IPS-15b (cell line): ENCODE results near the gene BABAM2.

ENCODE experiments used
- H3K27me3 ChIP-seq: one replicate; pipeline ENCODE4 v1.6.1; 2013; ENCODE audit warnings: low read length; ENCODE audit not compliant: control insufficient read depth, insufficient read depth
- H3K36me3 ChIP-seq: one replicate; pipeline ENCODE4 v1.6.1; 2013; ENCODE audit warnings: low read length; ENCODE audit not compliant: control insufficient read depth, insufficient read depth
- H3K4me1 ChIP-seq: one replicate; pipeline ENCODE4 v1.6.1; 2013; ENCODE audit warnings: mild to moderate bottlenecking, low read length; ENCODE audit not compliant: control insufficient read depth, insufficient read depth
- H3K4me3 ChIP-seq: one replicate; pipeline ENCODE4 v1.5.1; 2013; ENCODE audit warnings: low read depth, low read length
- H3K9ac ChIP-seq: one replicate; pipeline ENCODE4 v1.6.1; 2013; ENCODE audit warnings: low read depth, mild to moderate bottlenecking, low read length
- H3K9me3 ChIP-seq: one replicate; pipeline ENCODE4 v1.6.1; 2013; ENCODE audit warnings: mild to moderate bottlenecking, low read length; ENCODE audit not compliant: control insufficient read depth, insufficient read depth

Gene BABAM2

GRCh38 chr2:27890146-27890923 lies at the start of gene BABAM2, which contains the start of gene RBKS:
Gene BABAM2, plus strand, starts transcription at chr2:27890729. Its CDS starts 3,828 bp downstream, at chr2:27894557.
Gene RBKS, minus strand, starts transcription at chr2:27890387. Its CDS starts 42 bp downstream, at chr2:27890345.
- H3K27me3 ChIP-seq: no peaks in the 10 kb centered on the region
- H3K4me1 ChIP-seq: no peaks in the 10 kb centered on the region
- no peaks in the 10 kb centered on the region for H3K9me3 ChIP-seq
- peak within 1 kb of the TSS; percentile 85 for H3K9ac ChIP-seq
- peak within 1 kb of the TSS; percentile 88 for H3K4me3 ChIP-seq
- no peaks in the 10 kb centered on the region for H3K36me3 ChIP-seq

GRCh38 chr2:27842894-27843293 lies 47.6 kb upstream of the BABAM2 start:
- no peak overlapping the region for H3K4me3 ChIP-seq
- H3K9me3 ChIP-seq: no peaks in the 10 kb centered on the region
- H3K4me1 ChIP-seq: no peaks in the 10 kb centered on the region
- no peak overlapping the region for H3K9ac ChIP-seq
- H3K36me3 ChIP-seq: no peaks in the 10 kb centered on the region
- no peaks in the 10 kb centered on the region for H3K27me3 ChIP-seq

- H3K4me3 ChIP-seq: no peak overlapping the region
- no peaks in the 10 kb centered on the region for H3K36me3 ChIP-seq
- H3K9ac ChIP-seq: no peak overlapping the region
- no peaks in the 10 kb centered on the region for H3K9me3 ChIP-seq
- no peaks in the 10 kb centered on the region for H3K4me1 ChIP-seq
- no peaks in the 10 kb centered on the region for H3K27me3 ChIP-seq
These were observed 46.5 kb upstream of the BABAM2 start for GRCh38 chr2:27843992-27844391.

GRCh38 chr2:27844821-27845255 lies 45.7 kb upstream of the BABAM2 start:
- Histone ChIP-seq H3K9me3 (no peaks in the 10 kb centered on the region), H3K27me3 (no peaks in the 10 kb centered on the region), H3K36me3 (no peaks in the 10 kb centered on the region), H3K4me1 (no peaks in the 10 kb centered on the region), H3K9ac (no peak overlapping the region), H3K4me3 (no peak overlapping the region)

- Histone ChIP-seq H3K9ac (no peak overlapping the region), H3K4me1 (no peaks in the 10 kb centered on the region), H3K9me3 (no peaks in the 10 kb centered on the region), H3K27me3 (no peaks in the 10 kb centered on the region), H3K36me3 (no peaks in the 10 kb centered on the region), H3K4me3 (no peak overlapping the region)
These were observed 43.2 kb upstream of the BABAM2 start for GRCh38 chr2:27847333-27847732.

- Histone ChIP-seq H3K4me3 (no peak overlapping the region), H3K4me1 (no peaks in the 10 kb centered on the region), H3K36me3 (no peaks in the 10 kb centered on the region), H3K9me3 (no peaks in the 10 kb centered on the region), H3K9ac (no peak overlapping the region), H3K27me3 (no peaks in the 10 kb centered on the region)
These were observed 40.8 kb upstream of the BABAM2 start for GRCh38 chr2:27849558-27850205.

GRCh38 chr2:27852691-27853090 lies 37.8 kb upstream of the BABAM2 start:
- Histone ChIP-seq H3K4me3 (no peak overlapping the region), H3K27me3 (no peaks in the 10 kb centered on the region), H3K9me3 (no peaks in the 10 kb centered on the region), H3K4me1 (no peaks in the 10 kb centered on the region), H3K9ac (no peak overlapping the region), H3K36me3 (no peaks in the 10 kb centered on the region)

- H3K27me3 ChIP-seq: no peaks in the 10 kb centered on the region
These were observed 36.2 kb upstream of the BABAM2 start for GRCh38 chr2:27854229-27854862.

GRCh38 chr2:27855476-27855875 lies 35.1 kb upstream of the BABAM2 start:
- Histone ChIP-seq H3K4me1 (no peaks in the 10 kb centered on the region), H3K9me3 (no peaks in the 10 kb centered on the region), H3K36me3 (no peaks in the 10 kb centered on the region), H3K27me3 (no peaks in the 10 kb centered on the region), H3K4me3 (no peak overlapping the region), H3K9ac (no peak overlapping the region)

More at GRCh38 chr2:27854229-27854862, 36.2 kb upstream of the BABAM2 start:
- Histone ChIP-seq H3K9me3 (no peaks in the 10 kb centered on the region), H3K9ac (no peak overlapping the region), H3K4me1 (no peaks in the 10 kb centered on the region), H3K4me3 (no peak overlapping the region), H3K36me3 (no peaks in the 10 kb centered on the region)

GRCh38 chr2:27856386-27856785 lies 34.1 kb upstream of the BABAM2 start:
- H3K27me3 ChIP-seq: no peaks in the 10 kb centered on the region
- H3K9ac ChIP-seq: no peak overlapping the region
- H3K36me3 ChIP-seq: no peaks in the 10 kb centered on the region
- no peaks in the 10 kb centered on the region for H3K9me3 ChIP-seq
- no peaks in the 10 kb centered on the region for H3K4me1 ChIP-seq
- H3K4me3 ChIP-seq: no peak overlapping the region

- no peak overlapping the region for H3K4me3 ChIP-seq
These were observed 33.6 kb upstream of the BABAM2 start for GRCh38 chr2:27856956-27857355.

More at GRCh38 chr2:27856956-27857355, 33.6 kb upstream of the BABAM2 start:
- Histone ChIP-seq H3K36me3 (no peaks in the 10 kb centered on the region), H3K27me3 (no peaks in the 10 kb centered on the region), H3K9ac (no peak overlapping the region), H3K4me1 (no peaks in the 10 kb centered on the region), H3K9me3 (no peaks in the 10 kb centered on the region)
